GM18873 (cell line): ENCODE results near the gene TEX19.
"Not testable (repeated sequence)": the region's sequence is repeated elsewhere in the genome, so short reads cannot be mapped to it uniquely, and the experiment has no call there.

Experiments
- ATAC-seq: cut with Tn5 transposase; IDR thresholded peaks from one replicate; pipeline ENCODE4 v1.9.1; 2021; ENCODE audit warnings: mild to moderate bottlenecking, moderate library complexity, moderate number of reproducible peaks; ENCODE audit not compliant: unreplicated experiment, low FRiP score

Gene TEX19

DNA sequence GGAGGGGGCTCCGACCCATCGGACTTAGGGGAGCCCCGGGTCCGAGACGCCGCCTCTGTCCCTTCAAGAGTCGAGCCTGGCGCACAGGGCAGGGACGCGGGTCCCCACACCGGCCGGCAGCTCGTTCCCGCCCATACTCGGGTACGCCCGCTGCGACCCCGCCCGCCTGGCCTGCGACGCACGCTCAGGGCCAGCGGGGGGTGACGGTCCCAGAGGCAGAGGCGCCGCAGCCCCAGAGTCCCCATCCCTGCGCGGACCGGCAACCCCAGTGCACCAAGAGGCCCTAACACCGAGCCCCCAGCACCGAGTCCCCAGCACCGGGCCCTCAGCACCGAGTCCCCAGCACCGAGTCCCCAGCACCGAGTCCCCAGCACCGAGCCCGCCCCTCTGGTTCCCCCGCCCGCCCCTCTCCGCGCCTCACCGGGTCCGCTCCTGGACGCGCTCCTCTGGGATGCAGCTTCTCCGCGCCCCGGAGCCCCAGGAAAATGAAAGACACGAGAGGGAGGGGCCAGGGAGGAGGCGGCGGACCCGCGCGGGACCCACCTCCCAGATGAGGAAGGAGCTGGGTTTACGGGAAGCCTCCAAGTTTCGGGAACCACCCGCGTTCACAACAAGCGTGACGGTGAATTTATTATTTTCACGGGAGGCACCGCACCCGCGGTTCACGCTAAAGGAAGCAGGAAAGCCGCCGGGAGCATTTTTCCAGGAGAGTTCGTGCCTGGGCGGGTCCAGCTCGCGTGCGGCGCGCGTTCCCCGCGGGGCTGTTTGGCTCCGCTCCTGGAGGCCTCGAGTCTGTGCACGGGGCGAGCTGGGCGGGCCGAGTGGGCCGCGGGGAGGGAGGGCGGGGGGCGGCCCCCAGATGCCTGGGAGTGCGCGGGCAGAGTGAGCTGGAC, 25.5 kb upstream of the TEX19 start, which contains the start of gene SECTM1:
Gene SECTM1, minus strand, starts transcription at position 488 of the 893 bp plus-strand sequence. CDS start 6,526 bp downstream, outside the sequence.
- ATAC-seq = no peak

DNA sequence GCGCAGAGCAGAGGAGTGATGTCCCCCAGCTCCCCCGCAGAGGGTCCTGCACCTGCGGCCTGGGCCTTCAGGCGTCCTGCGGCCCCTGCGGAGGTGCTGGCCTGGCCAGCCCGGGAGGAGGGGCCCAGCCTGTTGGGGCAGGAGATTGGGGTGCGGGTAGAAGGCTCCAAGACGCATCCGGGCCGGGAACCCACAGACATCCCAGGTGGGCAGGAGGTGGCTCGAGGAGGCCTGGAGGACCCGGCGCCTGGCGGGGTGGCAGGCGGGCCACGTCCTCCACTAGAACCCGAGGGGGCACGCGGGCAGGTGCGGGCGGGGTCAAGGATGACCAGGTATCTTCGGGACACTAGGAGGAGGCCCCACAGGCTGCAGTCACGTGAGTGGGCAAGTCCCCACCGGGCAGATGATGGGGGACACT, 24.8 kb upstream of the TEX19 start:
- no peak for ATAC-seq

DNA sequence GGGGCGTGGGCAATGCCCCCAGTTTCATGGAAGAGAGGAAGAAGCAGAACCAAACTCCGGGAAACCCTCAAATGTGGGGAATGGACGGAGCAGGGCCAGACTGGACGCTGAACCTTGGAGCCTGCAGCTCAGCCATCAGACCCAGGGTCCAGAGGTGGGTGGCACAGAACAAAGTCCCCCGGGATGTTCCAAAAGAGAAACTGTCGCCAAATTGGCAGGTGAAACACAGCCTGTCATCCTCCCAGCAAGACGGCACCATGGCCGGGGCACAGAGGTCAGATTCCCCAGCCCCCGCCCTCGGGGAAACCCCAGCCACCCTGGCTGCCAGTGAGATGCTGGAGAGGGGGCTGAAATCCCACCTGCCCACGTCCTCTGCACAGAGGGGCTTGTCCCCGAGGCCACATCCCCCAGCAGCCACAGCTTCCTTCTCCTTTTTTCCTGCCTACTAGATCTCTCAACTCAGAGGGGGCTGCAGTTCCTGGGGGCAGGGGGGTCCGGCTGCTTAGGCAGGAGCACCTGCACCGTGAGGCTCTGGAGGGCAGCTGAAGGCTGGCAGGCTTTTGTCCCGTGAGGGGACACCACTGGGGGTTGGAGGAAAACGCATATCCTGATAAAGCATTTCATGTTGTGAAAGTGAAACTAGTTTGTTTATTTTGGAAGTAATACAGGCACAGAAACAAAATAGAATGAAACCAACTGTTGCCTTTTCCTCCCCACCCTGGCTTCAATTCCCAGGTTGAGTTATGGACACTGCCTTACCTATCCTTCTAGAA, 24.2 kb upstream of the TEX19 start:
- no peak for ATAC-seq

DNA sequence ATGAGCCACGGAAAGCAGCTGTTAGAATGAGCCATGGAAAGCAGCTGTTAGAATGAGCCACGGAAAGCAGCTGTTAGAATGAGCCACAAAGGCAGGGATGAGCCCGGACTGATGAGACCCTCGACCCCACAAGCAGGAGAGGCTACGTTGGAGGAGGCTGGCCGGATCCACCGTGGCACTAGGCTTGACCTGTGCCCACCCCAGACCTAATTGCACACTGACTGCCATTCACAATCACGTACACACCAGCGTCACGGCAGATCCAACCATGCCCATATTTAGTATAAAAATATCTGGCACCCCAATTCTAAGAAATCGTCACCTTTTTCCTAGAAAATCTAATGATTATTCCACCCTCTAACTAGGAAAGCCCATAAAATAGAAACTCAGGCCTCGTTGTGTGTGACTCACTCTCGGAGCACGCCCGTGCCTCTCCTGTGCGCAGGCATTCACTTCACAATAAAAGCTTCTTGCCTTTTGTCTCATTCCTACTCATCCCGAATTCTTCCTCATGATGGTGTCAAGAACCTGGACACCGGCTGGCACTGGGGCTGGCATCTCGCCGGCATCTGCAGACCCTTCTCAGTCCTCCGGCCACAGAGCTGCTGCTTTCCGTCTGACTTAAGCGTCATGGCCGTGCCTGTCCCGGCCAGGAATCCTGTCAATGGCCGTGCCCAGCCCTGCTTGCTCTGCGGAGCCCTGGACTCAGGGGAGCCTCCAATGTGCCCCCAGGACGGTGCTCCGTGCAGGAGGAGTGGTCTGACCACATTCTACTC, 20.0 kb upstream of the TEX19 start:
- ATAC-seq = no peak

DNA sequence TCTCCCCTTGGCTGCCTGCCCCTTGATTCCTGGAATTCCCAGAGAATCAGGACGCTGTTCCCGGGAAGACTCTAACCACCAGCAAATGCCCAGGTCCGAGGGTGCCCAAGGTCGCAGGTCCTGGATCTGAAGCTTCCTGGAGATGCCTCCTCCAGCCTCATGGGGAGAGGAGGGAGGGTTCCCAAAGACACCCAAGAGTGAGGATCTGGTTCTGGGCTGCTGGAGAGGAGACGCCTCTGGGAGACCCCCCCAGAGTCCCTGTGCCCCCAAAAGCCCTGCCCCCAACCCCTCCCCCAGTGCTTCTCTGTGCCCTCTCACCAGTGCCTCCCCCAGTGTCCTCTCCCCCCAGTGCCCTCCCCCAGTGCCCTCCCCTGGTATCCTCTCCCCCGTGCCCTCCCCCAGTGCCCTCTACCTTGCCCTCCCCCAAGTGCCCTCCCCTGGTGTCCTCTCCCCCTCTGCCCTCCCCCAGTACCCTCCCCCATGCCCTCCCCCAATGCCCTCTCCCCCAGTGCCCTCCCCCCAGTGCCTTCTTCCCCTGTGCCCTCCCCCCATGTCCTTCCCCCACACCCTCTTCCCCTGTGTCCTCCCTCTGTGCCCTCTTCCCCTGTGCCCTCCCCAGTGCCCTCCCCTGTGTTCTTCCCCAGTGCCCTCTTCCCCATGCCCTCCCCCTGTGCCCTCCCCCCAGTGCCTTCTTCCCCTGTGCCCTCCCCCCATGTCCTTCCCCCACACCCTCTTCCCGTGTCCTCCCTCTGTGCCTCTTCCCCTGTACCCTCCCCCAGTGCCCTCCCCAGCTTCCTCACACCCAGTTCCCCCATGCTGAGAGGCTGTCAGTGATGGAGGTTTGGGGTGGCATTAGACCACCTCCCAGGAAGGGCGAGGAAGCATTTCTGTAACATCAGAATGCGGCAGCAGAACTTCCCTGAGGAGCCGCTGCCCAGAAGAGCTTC, 19.1 kb upstream of the TEX19 start:
- ATAC-seq = no peak

DNA sequence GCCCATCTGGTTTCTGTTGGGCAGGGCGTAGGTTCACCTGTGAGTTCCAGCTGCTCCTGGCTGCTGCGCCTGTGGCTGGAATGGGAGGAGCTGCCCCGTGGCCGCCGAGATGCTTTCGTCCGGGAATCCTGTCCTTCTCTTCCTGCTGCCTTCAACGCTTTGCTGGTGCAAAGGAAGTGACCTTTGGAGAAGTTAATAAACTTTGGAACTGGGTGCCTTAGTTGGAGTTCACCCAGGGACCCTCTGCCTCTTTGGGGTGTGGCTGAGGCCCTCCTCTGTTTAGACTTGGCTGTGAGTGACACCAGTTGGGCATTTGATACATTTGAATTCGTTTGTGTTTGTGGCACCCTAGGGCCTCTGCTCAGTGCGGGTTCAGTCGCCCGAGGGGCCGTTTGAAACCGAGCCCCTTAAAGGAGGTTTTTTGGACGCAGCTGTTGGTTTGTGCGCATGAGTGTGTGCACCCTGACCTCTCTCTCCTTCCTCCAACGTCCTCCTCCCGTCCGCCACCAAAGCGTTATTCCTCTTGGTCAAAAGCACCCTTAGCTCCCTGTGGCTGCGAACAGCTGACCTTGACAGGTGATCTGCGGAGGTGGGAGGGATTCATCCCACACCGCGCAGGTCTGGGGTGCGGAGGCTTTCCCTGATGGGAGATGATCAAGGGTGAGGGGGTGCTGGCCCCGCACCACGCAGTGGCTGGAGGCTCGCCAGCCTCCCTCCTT, 16.5 kb upstream of the TEX19 start:
- no peak for ATAC-seq

DNA sequence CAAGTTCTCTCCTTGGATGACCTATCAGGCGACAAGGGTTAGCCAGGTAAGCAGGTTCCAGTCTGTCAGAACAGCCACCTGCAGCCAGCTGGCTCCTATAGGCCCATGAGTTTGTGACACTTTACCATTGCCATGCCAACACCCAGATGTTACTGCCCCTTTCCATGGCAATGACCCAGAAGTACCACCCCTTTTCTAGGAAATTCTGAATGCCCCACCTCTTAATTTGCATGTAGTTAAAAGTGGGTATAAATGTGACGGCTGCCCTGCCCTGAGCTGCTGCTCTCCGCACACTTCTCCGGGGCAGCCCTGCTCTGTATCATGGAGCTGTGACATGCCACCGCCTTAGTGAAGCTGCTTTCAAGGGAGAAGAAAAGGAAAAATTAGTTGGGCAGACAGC, 15.5 kb upstream of the TEX19 start:
- no peak for ATAC-seq

DNA sequence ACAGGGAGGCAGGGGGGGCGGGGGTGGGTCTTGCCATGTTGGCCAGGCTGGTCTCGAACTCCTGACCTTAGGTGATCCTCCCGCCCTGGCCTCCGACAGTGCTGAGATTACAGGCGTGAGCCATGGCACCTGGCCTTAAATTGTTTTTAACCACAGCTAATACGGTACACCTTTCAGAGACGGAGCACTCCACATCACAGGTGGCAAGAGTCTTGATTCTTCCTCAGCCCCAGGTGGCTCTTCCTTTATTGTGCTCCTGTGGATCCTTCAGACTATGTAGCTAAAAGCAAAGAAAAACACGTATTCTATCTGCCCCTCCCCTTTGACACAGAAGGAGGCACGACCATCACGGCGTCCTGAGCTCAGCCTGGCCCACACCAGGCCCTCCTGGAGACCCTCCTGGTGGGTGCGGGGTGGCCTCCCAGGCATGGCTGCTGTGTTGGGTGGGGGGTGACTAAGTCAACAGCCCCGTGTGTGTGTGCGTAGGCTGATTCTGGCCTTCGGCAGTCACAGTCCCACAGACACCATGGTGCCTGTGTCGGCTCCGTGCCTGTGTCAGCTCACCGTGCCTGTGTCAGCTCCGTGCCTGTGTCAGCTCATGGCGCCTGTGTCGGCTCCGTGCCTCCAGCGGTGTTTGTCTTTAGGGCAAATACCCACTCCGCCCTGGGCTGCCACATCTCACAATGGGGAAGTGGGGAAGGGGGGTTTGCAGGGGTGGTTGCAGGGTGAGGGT, 14.7 kb upstream of the TEX19 start:
- ATAC-seq = no peak

DNA sequence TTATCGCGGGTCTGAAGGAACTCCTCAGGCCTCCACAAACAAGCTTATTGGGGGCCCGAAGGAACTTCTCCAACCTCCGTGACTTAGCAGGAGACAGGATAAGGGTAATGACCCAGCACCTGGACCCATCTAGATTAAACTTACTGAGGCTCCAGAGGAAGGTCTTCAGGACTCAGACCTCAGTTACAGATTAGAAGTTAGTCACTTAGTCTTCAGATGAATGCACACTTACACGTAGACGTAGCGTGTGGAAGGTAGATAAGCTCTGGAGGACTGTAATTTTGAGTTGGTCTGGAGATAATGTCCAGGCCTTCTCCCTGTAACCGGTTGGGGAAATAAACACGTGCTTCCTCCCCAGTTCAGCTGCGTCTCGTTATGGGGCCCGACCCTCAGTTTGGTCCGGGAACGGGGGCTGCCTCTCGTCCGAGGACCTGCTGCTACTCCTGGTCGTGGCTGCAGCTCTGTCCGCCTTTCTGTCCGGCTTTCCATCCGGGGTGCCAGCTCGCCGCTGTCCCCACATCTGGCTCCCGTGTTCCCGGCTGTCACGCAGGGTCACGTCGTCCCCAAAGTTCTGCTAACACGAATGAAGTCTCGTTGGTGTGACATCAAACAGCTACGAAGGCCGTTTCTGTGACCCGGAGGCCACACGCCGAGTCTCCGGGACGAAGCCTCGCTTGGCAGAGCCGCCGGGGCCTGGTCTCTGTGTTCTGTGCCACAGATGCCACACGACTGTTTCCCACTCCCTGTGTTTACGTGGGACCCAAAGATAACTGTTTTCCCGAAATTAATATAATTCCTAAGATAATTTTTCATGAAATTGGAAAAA, 13.7 kb upstream of the TEX19 start:
- no peak for ATAC-seq

DNA sequence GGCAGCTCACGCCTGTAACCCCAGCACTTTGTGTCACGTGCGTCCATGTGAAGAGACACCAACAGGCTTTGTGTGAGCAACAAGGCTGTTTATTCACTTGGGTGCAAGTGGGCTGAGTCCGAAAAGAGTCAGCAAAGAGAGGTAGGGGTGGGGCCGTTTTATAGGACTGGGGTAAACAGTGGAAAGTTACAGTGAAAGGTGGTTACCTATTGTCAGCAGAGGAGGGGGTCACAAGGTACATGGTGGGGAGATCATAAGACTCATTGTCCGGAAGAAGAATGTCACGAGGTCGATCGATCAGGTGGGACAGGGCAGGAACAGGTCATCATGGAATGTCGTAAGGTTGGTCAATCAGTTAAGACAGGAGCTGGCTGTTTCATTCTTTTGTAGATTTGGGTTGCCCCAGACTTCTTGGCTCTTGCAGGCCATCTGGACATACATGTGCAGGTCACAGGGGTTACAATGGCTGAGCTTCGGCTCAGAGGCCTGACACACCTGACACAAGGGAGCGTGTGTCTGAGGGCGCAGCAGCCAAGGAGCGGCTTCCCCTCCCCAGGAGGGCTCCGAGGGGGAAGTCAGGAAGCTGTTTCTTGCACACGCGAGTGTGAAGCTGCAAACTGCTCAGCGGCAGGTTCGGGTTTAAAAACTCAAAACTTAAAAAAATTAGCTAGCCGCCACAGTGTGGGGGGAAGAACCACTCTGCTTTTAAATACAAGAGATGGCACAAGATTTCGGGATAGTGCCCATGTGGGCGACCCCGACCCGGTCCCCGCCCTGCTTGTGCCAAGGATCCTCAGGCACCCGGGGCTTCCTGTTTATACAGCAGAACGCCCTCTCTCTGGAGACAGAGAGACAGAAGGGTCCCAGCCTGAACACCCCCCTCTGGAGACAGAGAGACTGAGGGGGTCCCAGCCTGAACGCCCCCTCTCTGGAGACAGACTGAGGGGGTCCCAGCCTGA, 12.4 kb upstream of the TEX19 start:
- ATAC-seq = no peak

DNA sequence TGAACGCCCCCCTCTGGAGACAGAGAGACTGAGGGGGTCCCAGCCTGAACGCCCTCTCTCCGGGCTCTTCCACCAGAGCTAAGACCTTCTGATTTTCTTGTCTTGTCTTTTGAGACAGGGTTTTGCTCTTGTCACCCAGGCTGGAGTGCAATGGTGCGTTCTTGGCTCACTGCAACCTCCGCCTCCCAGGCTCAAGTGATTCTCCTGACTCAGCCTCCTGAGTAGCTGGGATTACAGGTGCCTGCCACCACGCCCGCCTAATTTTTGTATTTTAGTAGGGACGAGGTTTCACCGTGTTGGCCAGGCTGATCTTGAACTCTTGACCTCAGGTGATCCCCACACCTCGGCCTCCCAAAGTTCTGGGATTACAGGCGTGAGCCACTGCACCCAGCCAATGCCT, 11.1 kb upstream of the TEX19 start:
- ATAC-seq = not testable (repeated sequence)

DNA sequence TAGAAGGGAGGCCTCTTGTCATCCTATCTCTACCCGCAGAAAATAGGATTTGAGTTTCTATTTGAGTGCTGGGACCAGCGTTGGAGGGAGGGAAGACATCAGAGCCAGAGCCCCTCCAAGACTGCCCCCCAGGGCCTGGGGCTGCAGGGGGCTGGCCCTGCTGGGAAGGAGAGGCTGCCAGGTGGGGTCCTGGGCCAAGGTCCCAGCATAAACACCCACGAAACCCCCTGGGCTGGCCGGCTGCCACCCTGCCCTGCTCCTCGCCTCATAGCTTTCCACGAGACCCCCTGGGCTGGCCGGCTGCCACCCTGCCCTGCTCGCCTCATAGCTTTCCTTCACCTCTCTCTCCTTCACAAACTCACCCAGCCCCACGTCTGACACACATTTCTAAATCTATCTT, 10.6 kb upstream of the TEX19 start:
- ATAC-seq = no peak

DNA sequence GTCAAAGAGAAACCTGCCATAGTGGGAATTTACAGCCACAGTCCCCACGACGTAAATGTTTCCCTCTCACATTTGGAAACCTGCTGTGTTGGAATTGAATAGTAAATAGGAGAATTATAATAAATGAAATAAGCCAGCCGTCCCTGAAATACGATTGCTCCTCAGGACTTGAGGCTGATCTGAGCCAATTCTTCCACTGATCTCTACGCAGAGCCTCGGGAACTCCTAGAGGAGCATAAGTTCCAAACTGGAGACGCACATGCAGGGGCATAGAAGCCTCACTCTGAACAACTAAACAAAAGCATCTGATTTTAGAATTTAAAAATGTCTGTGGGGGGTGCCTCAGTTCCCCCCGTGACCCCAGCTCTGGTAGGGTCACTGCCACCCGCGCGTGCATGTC, 10.2 kb upstream of the TEX19 start:
- no peak for ATAC-seq

DNA sequence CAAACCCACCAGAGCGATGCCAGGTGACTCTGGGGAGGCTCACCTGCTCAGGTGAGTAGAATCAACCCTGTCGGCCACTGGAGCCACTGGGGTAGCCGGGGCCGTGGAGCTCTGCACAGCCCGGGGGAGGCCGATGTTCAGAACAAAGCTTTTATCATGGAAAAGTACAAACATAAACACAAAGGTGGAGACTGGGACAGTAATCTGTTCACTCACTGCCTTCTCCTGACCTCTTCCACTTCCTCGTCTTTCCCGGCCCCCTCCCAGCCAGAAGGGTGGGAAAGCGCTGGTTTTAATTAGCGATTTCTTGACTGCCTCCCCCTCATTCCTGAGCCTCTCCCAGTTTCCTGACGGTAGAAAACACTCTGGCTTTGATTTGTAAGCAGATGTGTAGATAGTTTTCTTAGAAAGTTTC, 9.8 kb upstream of the TEX19 start:
- ATAC-seq = no peak

DNA sequence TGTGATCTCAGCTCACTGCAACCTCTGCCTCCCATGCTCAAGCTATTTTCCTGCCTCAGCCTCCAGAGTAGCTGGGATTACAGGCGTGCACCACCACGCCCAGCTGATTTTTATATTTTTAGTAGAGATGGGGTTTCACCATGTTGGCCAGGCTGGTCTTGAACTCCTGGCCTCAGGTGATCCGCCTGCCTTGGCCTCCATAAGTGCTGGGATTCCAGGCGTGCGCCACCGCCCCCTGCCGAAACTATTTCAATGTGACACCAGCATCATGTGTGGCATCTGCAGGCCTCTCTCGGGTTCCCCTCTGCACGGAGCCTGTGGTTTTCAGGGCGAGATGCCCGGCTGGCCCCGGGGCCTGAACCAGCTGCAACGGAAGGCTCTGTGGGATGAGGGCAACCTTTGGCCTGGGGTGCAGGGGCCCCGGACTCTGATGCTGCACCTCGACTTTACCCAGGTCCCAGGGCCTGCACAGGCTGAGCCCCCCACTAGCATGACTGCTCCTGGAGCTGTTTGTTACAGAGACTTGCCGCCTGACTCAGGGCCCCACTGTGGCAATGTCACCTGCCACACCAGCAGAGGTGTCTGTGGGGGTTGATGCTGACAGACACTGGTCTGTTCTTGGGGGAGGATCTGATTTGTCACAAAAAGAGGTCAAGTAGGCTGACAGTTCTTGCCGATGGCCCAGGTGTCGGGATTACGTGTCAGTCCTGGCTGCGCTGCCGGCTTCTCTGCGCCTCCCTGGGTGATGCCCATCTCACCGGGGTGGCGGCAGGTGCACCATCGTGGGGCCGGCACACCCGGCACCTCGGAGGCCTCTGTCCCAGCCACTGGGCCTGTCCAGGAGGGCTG, 8.6 kb upstream of the TEX19 start:
- no peak for ATAC-seq
